ENCODE measurements around the gene PADI2.

The PADI2 gene

DNA sequence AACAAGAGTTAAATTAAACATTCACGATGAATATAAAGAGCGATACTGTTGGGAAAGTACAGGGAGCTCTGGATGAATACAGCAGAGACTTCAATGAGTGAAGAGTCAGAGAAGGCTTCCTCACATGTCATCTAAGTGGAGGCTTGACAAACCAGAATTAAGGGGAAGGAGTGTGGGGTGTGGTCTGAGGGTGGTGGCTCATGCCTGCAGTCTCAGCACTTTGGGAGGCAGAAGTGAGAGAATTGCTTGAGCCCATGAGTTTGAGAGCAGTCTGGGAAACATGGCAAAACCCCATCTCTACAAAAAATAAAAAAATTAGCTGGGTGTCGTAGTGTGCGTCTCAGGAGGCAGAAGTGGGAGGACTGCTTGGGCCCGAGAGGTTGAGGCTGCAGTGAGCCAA lies 74.1 kb downstream of the PADI2 start:
- no peak overlapping the region for H2AFZ ChIP-seq (ENCODE audit: low read length)
- H3K4me3 ChIP-seq (ENCODE audit: low read length, poor library complexity, severe bottlenecking) = no peak overlapping the region
- H3F3A ChIP-seq (ENCODE audit: low read depth) = no peaks in the 10 kb centered on the region
- H3K9me3 ChIP-seq (ENCODE audit: insufficient read depth, low read depth, low read length) = no peaks in the 10 kb centered on the region
- peaks cover 44% of the 10 kb centered on the region; the same call in 1 of the 2 replicates for H3K36me3 ChIP-seq (ENCODE audit: insufficient read depth, low read length)
- H3K4me1 ChIP-seq (ENCODE audit: insufficient read depth, low read length, poor library complexity, severe bottlenecking) = peaks cover 4% of the 10 kb centered on the region
- no peak overlapping the region for H3K9ac ChIP-seq (ENCODE audit: low read depth, low read length, poor library complexity, severe bottlenecking)
- TF ChIP-seq, protein P1, sequence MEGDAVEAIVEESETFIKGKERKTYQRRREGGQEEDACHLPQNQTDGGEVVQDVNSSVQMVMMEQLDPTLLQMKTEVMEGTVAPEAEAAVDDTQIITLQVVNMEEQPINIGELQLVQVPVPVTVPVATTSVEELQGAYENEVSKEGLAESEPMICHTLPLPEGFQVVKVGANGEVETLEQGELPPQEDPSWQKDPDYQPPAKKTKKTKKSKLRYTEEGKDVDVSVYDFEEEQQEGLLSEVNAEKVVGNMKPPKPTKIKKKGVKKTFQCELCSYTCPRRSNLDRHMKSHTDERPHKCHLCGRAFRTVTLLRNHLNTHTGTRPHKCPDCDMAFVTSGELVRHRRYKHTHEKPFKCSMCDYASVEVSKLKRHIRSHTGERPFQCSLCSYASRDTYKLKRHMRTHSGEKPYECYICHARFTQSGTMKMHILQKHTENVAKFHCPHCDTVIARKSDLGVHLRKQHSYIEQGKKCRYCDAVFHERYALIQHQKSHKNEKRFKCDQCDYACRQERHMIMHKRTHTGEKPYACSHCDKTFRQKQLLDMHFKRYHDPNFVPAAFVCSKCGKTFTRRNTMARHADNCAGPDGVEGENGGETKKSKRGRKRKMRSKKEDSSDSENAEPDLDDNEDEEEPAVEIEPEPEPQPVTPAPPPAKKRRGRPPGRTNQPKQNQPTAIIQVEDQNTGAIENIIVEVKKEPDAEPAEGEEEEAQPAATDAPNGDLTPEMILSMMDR (conservative IDR thresholded peaks at IDR 0.05; ENCODE audit: low read length) = no peak
- TF ChIP-seq EZH2phosphoT487 (IDR thresholded peaks at IDR 0.05; ENCODE audit: borderline replicate concordance) = no peak
- H4K20me1 ChIP-seq (ENCODE audit: insufficient read depth, low read length, poor library complexity, severe bottlenecking) = no peaks in the 10 kb centered on the region
- peaks cover 10% of the 10 kb centered on the region; the same call in 1 of the 2 replicates for H3K79me2 ChIP-seq (ENCODE audit: insufficient read depth, low read length)
- H3K4me2 ChIP-seq (ENCODE audit: low read depth, low read length, poor library complexity, severe bottlenecking) = no peak overlapping the region
- no peaks in the 10 kb centered on the region for H3K9me2 ChIP-seq (replicated peaks; ENCODE audit: low read depth, low read length)
- H3K27me3 ChIP-seq (ENCODE audit: insufficient read depth, low read length, poor library complexity, severe bottlenecking) = no peaks in the 10 kb centered on the region

DNA sequence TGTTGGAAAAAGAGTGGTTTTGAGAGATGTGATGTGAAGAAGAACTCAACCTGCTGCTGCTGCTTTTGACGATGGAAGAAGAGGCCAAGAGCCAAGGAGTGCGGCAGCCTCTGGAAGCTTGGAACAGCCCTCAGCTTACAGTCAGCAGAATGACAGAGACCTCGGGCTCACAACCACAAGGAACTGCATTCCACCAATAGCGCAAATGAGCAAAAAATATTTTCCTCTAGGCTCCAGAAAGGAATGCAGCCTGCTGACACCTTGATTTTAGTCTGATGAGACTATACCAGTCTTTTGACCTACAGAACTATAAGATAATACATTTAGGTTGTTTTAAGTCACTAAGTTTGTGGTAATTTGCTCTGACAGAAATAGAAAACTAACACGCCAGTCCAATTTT lies 75.6 kb downstream of the PADI2 start:
- H4K20me1 ChIP-seq (ENCODE audit: insufficient read depth, low read length, poor library complexity, severe bottlenecking) = no peaks in the 10 kb centered on the region
- H3K4me1 ChIP-seq (ENCODE audit: insufficient read depth, low read length, poor library complexity, severe bottlenecking) = peaks cover 4% of the 10 kb centered on the region
- H3K36me3 ChIP-seq (ENCODE audit: insufficient read depth, low read length) = peaks cover 48% of the 10 kb centered on the region; the same call in 1 of the 2 replicates
- H3K27me3 ChIP-seq (ENCODE audit: insufficient read depth, low read length, poor library complexity, severe bottlenecking) = no peaks in the 10 kb centered on the region
- H3F3A ChIP-seq (ENCODE audit: low read depth) = no peaks in the 10 kb centered on the region
- no peak for TF ChIP-seq EZH2phosphoT487 (IDR thresholded peaks at IDR 0.05; ENCODE audit: borderline replicate concordance)
- TF ChIP-seq, protein P1 (conservative IDR thresholded peaks at IDR 0.05; ENCODE audit: low read length) = no peak
- peaks cover 5% of the 10 kb centered on the region; the same call in 1 of the 2 replicates for H3K79me2 ChIP-seq (ENCODE audit: insufficient read depth, low read length)
- no peak overlapping the region for H3K9ac ChIP-seq (ENCODE audit: low read depth, low read length, poor library complexity, severe bottlenecking)
- H3K9me2 ChIP-seq (replicated peaks; ENCODE audit: low read depth, low read length) = no peaks in the 10 kb centered on the region
- no peak overlapping the region for H3K4me3 ChIP-seq (ENCODE audit: low read length, poor library complexity, severe bottlenecking)
- no peaks in the 10 kb centered on the region for H3K9me3 ChIP-seq (ENCODE audit: insufficient read depth, low read depth, low read length)
- H3K4me2 ChIP-seq (ENCODE audit: low read depth, low read length, poor library complexity, severe bottlenecking) = no peak overlapping the region
- no peak overlapping the region for H2AFZ ChIP-seq (ENCODE audit: low read length)

DNA sequence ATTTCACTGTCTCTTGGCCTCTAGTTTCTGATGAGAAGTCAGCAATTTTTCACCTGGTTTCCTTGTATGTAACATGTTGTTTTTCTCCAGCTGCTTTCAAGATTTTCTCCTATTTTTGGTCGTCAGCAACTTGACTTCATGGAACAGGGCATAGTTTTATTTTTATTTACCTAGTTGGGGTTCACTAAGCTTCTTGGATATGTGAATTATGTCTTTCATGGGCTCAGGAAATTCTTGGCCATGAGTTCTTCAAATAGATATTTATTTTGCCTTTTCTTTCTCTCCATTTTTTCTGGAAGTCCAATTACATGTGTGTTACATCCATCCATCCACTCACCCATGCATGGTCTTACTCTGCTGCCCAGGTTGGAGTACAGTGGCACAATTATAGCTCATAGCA lies 79.1 kb downstream of the PADI2 start:
- H4K20me1 ChIP-seq (ENCODE audit: insufficient read depth, low read length, poor library complexity, severe bottlenecking) = no peaks in the 10 kb centered on the region
- H3F3A ChIP-seq (ENCODE audit: low read depth) = no peaks in the 10 kb centered on the region
- H3K4me3 ChIP-seq (ENCODE audit: low read length, poor library complexity, severe bottlenecking) = no peak overlapping the region
- no peaks in the 10 kb centered on the region for H3K4me1 ChIP-seq (ENCODE audit: insufficient read depth, low read length, poor library complexity, severe bottlenecking)
- no peaks in the 10 kb centered on the region for H3K79me2 ChIP-seq (ENCODE audit: insufficient read depth, low read length)
- H3K4me2 ChIP-seq (ENCODE audit: low read depth, low read length, poor library complexity, severe bottlenecking) = no peak overlapping the region
- H2AFZ ChIP-seq (ENCODE audit: low read length) = no peak overlapping the region
- H3K9me2 ChIP-seq (replicated peaks; ENCODE audit: low read depth, low read length) = no peaks in the 10 kb centered on the region
- H3K27me3 ChIP-seq (ENCODE audit: insufficient read depth, low read length, poor library complexity, severe bottlenecking) = no peaks in the 10 kb centered on the region
- no peak overlapping the region for H3K9ac ChIP-seq (ENCODE audit: low read depth, low read length, poor library complexity, severe bottlenecking)
- H3K9me3 ChIP-seq (ENCODE audit: insufficient read depth, low read depth, low read length) = no peaks in the 10 kb centered on the region
- peaks cover 63% of the 10 kb centered on the region; the same call in 1 of the 2 replicates for H3K36me3 ChIP-seq (ENCODE audit: insufficient read depth, low read length)
- TF ChIP-seq, protein P1 (conservative IDR thresholded peaks at IDR 0.05; ENCODE audit: low read length) = no peak
- no peak for TF ChIP-seq EZH2phosphoT487 (IDR thresholded peaks at IDR 0.05; ENCODE audit: borderline replicate concordance)

All from Loucy (cell line).